SW 1271 (cell line): ENCODE data around the gene TGFBR3.

Experiments
- DNase-seq, 2 experiments: peaks; one replicate each; lab custom pipeline; 2025; lab: John Stamatoyannopoulos, UW

TGFBR3 gene

DNA sequence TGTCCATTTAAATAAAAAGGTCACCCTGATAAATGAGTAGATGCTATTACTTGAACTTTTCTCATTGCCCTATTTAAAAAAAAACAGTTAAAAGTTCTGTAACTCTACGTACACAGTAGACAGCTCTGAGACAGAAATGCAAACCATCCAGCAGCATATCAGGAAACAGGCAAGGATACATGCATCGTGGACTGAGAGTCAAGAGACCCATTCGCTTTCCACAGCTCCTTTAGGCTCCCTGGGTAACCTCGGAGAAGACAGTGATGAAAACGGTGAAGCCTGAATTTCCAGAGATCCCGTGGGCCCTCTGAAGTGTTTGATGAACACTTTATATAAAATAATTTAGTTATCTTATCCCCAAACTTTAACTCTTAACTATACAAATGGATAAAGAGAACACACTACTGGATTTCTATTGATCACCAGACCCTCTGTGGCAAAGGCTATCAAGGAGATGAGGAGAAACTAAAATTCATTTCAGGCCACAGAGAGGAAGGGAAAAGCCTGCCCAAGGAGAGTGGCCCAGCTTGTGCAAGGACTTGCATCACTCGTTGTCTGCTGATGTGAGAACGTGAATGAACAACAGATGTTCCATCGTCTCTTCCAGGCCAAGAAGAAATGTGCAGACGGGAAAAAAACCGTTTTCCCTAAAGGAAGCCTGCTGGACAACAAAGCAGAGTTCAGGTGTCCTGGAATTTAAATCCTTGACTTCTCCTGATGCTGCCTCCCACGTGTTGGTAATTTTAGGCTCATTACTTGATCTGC is 131.0 kb downstream of the TGFBR3 start:
- no peak for DNase-seq

DNA sequence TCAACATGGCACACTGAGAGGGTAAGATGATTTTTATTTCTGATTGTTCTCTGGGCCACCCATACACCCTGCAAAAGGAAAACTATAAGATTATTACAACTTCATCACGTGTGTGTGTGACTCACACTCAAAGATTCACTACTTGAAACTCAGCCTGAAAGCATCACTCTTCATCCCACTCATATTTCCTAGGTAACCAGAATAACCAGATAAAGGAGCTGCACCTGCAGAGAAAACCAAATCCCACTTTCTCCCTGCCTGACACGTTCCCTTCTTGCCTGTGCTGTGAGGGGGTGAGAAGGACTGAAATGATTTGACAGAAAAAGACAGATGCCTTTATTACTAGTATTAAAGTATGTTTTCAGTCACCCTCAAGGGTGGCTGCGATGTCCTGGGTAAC is 131.6 kb downstream of the TGFBR3 start:
- DNase-seq, result no peak

DNA sequence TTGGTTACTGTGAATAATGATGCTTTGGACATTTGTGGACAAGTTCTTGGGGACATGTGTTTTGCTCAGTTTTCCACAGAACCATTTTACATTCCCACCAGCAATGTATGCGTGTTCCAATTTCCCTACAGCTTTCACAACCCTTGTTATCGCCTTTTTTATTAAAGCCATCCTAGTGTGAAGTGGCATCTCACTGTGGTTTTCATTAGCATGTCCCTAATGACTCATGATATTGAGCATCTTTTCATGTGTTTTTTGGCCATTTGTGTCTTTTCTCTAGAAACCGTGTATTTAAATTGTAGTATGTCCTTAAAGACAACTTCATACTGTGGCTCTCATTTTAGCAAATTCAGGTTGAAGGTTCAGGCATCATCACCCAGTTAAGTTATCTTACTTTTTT is 132.1 kb downstream of the TGFBR3 start:
- no peak for DNase-seq

DNA sequence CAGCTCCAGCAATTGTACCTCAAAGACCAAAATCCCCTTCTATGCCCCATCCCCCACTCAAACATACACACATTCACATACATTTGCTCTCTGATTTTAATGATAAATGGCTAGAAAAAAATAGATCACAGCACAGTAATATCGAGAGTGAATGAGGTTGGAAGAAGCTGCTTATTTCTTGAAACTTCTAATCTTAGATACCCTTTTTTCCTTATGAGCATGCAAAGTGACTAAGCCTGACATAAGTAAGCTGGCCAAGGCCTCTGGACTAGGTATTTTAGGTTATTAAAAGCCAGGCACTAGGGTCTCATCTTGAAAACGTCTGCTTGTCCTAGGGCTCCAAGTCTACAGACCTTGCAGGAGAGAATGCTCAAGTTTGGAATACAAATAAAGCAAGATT is 133.6 kb downstream of the TGFBR3 start:
- DNase-seq, result no peak

DNA sequence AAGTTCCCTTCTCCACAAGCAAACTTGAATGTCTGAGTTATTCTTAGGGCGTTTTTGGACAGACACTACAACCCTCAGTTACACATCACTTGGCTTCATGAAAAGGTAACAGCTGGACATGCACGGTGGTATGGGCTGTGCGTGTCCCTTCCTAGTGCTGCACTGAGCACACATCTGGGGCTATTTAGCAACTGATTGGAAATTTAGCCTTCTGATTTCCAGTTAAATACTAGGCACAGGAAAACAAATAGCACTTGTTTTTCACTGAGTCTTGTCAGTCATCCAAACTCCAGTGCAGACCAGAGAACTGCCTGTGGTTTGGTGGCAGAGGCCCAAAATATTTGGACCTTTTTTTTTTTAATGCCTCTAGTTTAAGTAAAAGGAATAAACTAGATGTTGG is 134.7 kb downstream of the TGFBR3 start:
- no peak for DNase-seq

DNA sequence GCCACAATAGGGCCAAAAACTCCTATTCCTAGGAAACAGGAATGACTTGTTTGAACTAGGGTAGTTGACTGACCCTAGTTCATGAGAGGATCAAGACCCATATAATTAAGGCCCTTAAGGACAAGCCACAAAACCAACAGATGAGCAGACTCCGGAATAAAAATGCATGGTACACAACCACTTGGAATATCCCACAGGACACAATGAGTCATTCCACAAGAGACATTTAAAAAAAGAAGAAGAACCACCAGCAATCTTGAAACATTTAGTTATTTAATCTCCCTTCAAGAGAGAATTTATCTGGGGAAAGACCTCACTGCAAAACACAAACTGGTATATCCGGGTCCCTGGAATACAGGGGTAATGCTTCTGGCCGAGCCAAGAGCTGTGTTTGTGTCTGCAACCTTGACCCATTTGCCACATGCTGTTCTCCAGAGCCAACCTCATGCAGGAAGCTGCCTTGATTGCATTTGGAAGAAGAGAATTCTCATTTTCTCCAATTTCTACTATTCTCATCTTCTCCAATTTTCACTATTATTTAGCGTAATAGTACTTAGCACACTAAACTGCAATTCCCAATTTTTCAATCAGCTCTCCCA is 135.5 kb downstream of the TGFBR3 start:
- DNase-seq, result no peak

DNA sequence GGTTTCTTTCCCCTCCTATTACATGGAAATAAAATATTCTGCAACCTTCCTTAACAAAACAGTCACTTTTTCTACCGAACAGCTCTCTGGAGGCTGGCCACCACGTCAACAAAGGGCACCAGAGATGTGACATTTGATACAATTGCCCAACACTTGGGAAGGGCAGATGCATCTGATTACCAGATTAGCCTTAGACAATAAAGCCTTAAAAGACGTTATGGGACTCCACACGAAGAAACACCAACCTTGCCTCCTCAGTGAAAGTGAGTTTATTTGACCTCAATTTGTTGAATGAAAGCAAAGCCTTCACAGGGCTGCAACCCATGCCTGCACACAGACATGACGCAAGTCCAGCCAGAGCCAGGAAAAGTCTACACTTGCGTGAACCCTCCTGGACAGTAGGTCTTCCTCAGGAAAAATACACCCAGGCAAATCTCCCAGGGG is 136.1 kb downstream of the TGFBR3 start:
- no peak for DNase-seq

DNA sequence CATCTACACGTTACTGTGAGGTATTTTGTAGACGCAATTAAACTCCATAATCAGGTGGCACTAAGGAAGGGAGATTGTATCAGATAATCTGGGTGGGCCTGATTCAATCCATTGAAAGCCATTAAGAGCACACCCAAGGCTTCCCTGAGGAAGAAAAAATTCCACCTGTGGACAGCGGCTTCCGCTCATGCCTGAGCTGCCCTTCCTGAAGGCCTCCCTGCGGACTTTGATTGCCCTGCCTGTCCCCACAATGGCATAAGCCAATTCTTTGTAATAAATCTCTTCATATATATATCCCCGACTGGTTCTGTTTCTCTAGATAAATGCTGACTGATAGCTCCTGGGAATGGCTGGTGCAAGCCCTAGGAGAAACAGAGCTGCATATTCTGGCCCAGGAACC is 138.3 kb downstream of the TGFBR3 start:
- DNase-seq, result no peak

DNA sequence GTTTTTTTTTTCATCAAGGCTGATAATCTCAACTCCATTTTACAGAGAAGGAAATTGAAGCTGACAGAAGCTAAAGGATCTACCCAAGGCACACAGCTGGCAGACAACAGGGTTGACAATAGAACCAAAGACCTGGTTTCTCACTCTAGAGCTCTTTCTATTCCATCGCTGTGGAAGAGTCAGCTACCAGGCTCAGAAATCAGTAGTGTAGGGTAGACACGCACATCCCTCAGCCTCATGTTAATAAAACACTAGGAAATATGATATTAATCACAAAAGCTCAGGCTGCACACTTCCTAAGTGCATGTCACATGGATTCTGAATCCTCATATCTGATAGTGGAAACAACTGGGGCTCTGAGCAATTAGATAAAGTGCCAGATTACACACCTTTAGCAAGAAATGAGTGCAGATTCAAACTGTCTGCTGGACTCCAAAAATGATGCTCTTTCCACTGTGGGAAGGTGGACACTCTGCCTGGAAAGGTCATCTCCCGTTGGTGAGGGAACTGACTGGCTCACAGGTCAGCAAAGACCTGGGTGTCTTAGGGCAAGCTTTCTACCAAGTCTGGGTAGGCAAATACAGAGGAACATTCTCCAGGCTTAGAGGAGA is 139.1 kb downstream of the TGFBR3 start:
- DNase-seq, result no peak

DNA sequence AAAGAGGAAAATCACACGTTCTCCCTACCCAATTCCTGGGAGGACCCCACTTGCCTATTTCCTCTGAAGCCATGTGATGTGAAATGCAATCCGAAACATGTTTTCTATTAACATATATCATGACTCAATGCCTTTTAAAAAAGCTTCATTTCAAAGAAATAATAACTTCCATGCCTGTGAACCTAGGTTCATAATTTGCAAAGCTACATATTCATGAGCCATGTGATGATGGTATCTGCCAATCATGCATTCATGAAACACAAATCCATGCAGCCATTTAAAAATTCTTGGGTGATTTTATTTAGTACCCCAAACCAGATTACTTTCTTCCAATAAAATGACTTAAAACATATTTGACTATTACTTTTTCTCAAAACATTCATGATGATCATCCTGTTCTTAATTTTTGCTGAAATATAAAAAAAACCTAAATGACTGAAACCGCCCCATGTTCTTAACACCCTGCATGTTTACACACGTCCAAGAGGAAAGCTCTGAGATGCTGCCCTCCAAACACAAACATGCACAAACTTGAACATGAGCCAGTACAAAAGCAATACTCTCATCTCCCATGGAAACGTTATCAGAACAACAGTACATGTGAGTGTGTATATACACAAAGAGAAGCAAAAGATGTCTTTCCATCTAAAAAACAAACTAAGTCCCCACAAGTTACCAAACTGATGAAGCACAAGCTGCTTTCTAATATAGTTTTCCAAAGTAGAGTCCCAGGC is 140.1 kb downstream of the TGFBR3 start:
- no peak for DNase-seq

DNA sequence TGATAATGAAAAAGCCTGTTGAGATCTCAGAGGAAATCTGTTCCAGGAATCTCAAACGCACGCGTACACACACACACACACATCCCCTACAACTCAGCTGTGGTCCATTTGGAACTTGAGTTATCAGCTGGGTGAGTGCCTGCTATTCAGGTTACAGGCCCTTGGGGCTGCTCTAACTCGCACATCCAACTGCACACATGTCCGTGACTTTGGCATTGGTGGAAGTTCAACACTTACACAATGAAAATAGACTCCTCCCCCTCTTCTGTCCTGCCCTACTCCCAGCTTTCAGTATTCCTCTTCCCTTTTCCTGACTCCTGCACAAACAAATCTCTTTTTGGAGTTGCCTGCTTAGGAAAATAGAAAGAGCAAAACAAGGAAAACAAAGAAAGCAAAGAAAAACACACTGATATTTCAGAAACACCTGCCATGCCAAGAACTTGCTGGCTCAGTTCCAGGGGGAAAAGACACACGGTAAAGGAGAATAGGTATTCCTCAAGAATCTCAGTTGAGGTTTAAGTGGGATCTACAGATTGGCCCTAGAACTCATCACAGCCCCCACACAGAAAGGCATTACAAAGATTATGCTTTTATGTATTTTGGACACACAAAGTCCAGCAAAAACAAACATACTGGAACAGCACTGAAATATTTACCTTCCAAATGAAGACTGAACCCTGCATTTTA is 140.9 kb downstream of the TGFBR3 start:
- DNase-seq, result no peak

DNA sequence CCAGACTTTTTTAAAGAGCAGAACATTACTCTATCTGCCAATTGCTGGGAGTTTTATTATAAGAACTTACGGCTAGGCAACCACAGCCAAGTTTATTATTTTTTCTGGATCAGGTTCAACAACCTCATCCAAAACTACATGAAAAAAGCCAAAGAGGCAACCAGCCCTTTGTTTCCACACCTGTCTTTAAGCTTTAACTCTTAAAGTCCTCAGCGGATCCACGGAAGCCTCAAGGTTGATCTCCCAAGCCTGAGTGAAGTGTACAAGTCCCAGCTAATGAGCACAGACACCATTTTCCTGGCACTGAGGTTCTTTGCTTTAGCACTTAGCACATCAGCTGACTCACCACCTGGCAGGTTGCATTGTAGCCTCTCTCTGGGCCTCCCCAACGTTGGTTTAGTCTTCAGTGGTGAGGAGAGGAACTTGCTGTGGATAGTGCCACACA is 143.1 kb downstream of the TGFBR3 start:
- DNase-seq, result no peak

DNA sequence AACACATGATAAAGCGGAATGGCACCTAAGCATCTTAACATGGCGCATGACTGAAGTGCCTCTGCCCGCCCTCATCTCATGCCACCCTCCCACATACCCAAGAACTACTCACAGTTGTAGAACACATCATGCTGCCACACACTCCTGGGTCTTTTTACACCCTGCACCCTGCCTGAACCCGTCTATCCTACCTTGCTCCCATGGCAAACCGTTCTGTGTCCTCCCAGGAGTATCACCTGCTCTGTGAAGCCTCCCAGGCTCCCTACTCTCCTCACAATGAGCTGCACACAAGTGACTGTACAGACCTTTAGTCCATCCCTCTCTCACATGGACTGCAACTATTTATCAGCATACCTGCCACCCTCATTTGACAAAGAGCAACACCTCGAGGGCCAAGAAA is 144.0 kb downstream of the TGFBR3 start:
- DNase-seq, result no peak

DNA sequence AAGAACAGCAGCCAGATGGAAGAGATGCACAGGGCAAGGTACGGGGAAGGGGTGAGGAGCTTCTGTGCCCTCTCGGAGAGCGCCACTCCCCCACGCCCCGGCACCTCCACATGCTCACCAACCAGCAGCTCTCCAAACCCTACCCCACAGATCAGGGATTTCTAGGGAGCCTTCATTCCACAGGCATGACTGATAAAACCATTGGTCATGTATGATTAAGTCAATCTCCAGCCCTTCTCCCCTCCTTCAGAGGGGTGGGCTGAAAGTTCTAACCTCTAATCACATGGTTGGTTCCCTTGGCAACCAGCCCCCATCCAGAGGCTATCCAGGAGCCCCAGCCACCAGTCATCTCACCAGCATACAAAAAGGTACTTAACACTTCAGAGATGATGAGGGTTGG is 144.7 kb downstream of the TGFBR3 start:
- DNase-seq, result no peak

DNA sequence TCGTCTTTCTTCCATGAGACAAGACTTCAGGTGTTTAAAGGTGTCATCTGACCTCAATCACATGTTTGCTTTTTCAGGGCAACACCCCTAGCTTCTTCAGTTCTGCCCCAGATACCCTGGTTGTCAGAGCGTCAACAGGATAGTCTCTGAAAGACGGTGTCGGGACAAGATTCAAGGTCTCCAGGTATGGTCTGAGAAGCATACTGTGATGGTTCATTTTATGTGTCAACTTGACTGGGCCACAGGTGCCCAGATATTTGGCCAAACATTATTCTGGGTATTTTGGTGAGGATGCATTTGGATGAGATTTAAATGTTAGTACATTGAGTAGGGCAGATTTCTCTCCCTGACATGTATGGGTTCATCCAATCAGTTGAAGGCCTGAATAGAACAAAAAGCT is 148.3 kb downstream of the TGFBR3 start:
- no peak for DNase-seq

DNA sequence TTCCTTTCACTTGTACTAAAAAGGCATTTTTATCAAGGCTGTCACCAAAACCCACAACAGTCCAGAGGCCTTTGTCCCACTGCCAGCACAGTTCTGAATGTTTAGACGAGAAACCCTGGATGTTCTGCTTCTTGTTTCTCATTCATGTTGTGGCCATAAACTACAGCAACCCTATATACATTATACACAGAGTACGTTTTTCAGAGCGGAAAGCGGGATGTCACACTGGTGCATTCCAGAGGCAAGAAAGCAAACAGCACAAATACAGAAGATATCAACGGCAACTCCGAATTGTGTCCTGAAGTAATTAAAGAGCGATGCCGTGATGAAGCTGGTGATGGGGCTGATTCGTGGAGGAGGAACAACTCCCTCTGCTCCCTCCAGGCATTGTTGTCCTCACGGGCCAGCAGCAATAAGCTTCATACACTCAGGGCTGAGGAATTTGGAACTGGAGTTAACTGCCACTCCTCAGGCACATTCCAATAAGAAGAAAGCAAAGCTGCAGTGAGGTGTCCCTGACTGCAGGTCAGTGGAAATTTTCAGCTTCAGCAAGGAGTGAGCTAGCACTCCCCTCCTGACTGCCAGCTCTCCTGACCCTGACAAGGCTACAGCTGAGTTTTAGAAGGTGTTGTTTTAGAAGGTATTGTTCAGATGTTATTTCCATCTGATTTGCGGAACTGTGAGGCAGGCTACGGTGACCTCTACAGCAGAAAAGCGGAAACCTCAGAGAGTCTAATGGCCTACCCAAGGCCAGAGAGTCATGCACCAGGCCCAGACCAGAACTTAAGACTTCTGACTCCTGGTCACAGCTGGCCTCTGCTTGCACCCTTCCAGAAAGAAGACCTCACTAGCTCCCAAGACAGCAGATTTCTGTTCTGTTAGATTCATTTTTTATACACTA is 149.0 kb downstream of the TGFBR3 start:
- DNase-seq, result peak in 1 of 2 experiments; percentile 36

DNA sequence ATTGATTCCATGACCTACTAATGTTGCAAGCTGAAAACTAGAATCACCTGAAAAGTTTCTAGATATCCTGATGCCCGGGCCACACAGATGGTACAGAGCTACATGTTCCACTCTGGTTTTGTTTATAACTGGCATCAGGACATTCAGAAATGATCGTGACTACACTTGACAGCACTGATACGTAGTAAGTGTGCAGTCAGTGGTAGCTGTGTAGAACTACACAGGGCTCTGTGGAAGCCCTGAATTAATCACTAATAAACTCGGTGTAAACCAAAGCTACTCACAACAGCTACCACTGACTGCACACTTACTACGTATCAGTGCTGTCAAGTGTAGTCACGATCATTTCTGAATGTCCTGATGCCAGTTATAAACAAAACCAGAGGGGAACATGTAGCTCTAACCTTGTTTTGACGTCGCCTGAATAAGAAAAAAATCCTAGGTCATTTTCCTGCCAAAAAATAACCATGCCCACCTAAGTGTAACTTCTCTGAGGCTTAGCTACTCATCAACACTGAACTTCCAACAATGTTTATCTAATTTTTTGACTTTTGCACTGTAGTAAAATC is 149.7 kb downstream of the TGFBR3 start:
- no peak for DNase-seq

DNA sequence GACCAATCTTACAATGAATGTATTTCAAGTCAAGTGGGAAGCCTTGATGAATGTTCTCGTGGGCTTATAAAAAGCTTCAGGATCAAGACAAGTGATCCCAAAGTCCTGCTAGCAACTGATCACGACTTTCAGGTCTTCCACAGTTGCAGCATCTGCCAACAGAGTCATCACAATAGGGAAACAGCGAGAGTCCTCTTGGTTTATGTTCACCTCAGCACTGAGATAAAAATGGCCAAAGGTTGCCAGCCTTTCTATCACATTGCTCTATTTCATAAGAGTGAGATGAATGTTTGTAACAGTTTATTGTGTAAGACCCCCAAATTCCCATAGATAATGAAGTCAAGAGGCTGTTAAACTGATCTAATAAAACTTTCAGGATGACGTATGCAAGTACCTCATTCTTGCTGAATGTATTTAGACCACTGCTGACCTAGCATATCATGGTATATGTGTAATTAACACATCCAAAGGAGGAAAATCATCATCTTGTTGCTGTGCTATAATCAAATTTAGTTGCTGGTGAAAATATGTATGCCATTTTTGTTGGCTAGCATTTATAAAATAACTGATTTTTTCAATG is 150.6 kb downstream of the TGFBR3 start:
- no peak for DNase-seq

DNA sequence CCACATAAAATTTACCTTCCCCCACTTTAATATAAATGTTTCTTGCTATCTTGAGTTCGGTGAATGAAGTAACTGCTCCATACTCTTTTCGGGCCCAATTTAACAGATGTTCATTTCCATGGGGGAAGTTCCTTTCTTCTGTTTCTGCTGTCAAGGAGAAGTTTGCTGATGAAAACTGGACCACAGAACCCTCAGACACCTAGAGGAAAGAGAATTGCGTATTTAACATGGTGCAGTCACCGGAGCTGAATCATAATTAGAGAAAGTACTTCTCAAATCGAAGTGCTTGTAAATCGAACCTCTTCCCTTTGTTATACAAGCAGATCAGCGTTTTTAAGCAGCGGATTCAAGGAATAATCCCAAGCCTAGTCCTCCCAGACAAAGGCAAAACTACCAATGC is 151.2 kb downstream of the TGFBR3 start:
- no peak for DNase-seq

DNA sequence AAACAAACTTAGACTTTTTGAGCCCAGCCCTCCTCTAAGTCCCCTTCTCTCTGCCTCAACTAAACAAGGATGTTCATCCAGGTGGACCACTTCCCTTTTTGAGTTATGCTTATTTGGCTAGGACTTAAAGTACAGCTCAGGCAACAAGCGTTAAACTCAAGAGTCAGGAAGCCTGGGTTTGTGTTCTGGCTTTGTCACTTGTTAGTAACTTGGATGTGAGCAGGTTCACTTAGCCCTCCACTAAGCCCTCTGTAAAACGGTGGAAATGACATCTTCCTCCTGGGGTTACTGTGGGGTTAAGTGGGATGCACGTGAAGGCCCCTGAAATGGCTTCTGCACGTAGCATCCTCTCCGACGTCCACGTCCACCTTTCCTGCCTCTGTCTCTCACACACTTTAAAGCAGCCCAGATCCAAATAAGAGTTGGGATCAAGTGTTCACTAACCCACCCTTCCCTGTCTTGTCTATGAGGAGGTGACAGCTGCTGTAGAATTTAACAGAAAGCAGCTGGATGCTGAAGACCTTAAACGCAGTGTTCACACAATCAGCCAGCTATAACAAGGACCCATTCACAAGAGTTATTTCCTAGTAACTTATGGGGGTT is 152.7 kb downstream of the TGFBR3 start:
- DNase-seq, result no peak
